ENCODE results near the gene TMPRSS12. TPM values are rescaled to one million over a fixed set of nuclear protein-coding genes. Genes with fewer than 3 reads are reported as not detected.
"Not testable (repeated sequence)": the region's sequence is repeated elsewhere in the genome, so short reads cannot be mapped to it uniquely, and the experiment has no call there.

Gene TMPRSS12
- total RNA-seq: under 1 TPM in 1 of 4 donors, not detected in 3; 0.45 TPM

- intact Hi-C loops (cut with DNase I): no loop called here
- Histone ChIP-seq H3K4me3 (replicated peaks in 1 of 3) (peak within 1 kb of the TSS in 1 of 3 donors; percentile 8), H3K27ac (peak within 1 kb of the TSS in 1 of 3 donors; percentile 4), H3K9me3 (no peaks in the 10 kb centered on the region), H3K36me3 (no peaks in the 10 kb centered on the region), H3K27me3 (no peaks in the 10 kb centered on the region), H3K4me1 (no peaks in the 10 kb centered on the region)
- TF ChIP-seq CTCF (IDR thresholded peaks at IDR 0.05) (peak in 5 of 6 experiments; percentile 17 to 36 (median 18)), POLR2A (IDR thresholded peaks at IDR 0.05) (peak in 1 of 2 donors; percentile 32)
- peak; percentile 58 to 65 for DNase-seq
- WGBS, 2 donors: 23 to 25% methylated on average over 20 to 21 of the region's 36 CpGs
These were observed at the start of gene TMPRSS12 for GRCh38 chr12:50842637-50843493. Gene TMPRSS12 (plus strand): TSS chr12:50842926. CDS start chr12:50842965, 39 bp downstream.

- H3K4me1 ChIP-seq: no peaks in the 10 kb centered on the region
- H3K9me3 ChIP-seq: no peaks in the 10 kb centered on the region
- DNase-seq: no peak
- H3K27me3 ChIP-seq: no peaks in the 10 kb centered on the region
- WGBS, 2 donors: 98 to 99% methylated on average over 2 of the region's 2 CpGs
- no peak overlapping the region for H3K4me3 ChIP-seq (replicated peaks in 1 of 3)
- TF ChIP-seq CTCF (IDR thresholded peaks at IDR 0.05): no peak
- no peak for TF ChIP-seq POLR2A (IDR thresholded peaks at IDR 0.05)
- H3K36me3 ChIP-seq: peaks cover 28 to 35% of the 10 kb centered on the region in 2 donors
- intact Hi-C loops (cut with DNase I): no loop called here
- no peak overlapping the region for H3K27ac ChIP-seq
These were observed 42.8 kb upstream of the TMPRSS12 start for GRCh38 chr12:50799908-50800307.

GRCh38 chr12:50803230-50803875 is 39.4 kb upstream of the TMPRSS12 start:
- intact Hi-C loops (cut with DNase I): no loop called here
- Histone ChIP-seq H3K36me3 (peaks cover 14 to 22% of the 10 kb centered on the region in 2 donors), H3K4me3 (replicated peaks in 1 of 3) (no peak overlapping the region), H3K9me3 (no peaks in the 10 kb centered on the region), H3K4me1 (no peaks in the 10 kb centered on the region), H3K27me3 (no peaks in the 10 kb centered on the region), H3K27ac (no peak overlapping the region)
- TF ChIP-seq POLR2A (IDR thresholded peaks at IDR 0.05): no peak
- TF ChIP-seq CTCF (IDR thresholded peaks at IDR 0.05): no peak
- no peak for DNase-seq
- WGBS, 2 donors: 96 to 98% methylated on average over 2 of the region's 2 CpGs

GRCh38 chr12:50806176-50806575 is 36.5 kb upstream of the TMPRSS12 start:
- H3K36me3 ChIP-seq: peaks cover 7 to 14% of the 10 kb centered on the region in 2 donors
- no peaks in the 10 kb centered on the region for H3K27me3 ChIP-seq
- TF ChIP-seq CTCF (IDR thresholded peaks at IDR 0.05) (no peak), POLR2A (IDR thresholded peaks at IDR 0.05) (no peak)
- H3K4me3 ChIP-seq (replicated peaks in 1 of 3): no peak overlapping the region
- no peak for DNase-seq
- no peak overlapping the region for H3K27ac ChIP-seq
- no peaks in the 10 kb centered on the region for H3K4me1 ChIP-seq
- H3K9me3 ChIP-seq: no peaks in the 10 kb centered on the region
- intact Hi-C loops (cut with DNase I): no loop called here
- WGBS, 2 donors: 97 to 98% methylated on average over 4 of the region's 4 CpGs

- H3K9me3 ChIP-seq; H3K4me1 ChIP-seq; DNase-seq; H3K4me3 ChIP-seq (replicated peaks in 1 of 3); intact Hi-C loops (cut with DNase I); H3K27me3 ChIP-seq; H3K27ac ChIP-seq: not testable (repeated sequence)
- WGBS, 2 donors: 97 to 99% methylated on average over 4 of the region's 4 CpGs
- H3K36me3 ChIP-seq: peaks cover 10 to 16% of the 10 kb centered on the region in 2 donors
These were observed 33.6 kb upstream of the TMPRSS12 start for GRCh38 chr12:50809131-50809530.

GRCh38 chr12:50814921-50815320 is 27.8 kb upstream of the TMPRSS12 start:
- H3K9me3 ChIP-seq; H3K27me3 ChIP-seq; H3K27ac ChIP-seq; H3K4me3 ChIP-seq (replicated peaks in 1 of 3); H3K4me1 ChIP-seq; DNase-seq; intact Hi-C loops (cut with DNase I): not testable (repeated sequence)
- peaks cover 25 to 36% of the 10 kb centered on the region in 2 donors for H3K36me3 ChIP-seq
- WGBS, 2 donors: 91 to 94% methylated on average over 7 of the region's 7 CpGs

Data from thyroid gland (tissue), 4 donors.